Hepatocyte (in vitro differentiated cells): ENCODE data around the gene ODF2.

ENCODE experiments used
- CTCF ChIP-seq: fragments of 200-600 bp; sonication (generic); IDR thresholded peaks from 2 replicates; pipeline ENCODE4 v1.5.1; 2016; ENCODE audit warnings: antibody characterized with exemption, mild to moderate bottlenecking; ENCODE audit not compliant: poor library complexity
- EZH2 ChIP-seq: fragments of 200-600 bp; sonication (generic); IDR thresholded peaks from 2 replicates; pipeline ENCODE4 v1.6.1; 2016; ENCODE audit warnings: antibody characterized with exemption, mild to moderate bottlenecking, borderline replicate concordance
- EZH2phosphoT487 ChIP-seq: fragments of 200-600 bp; sonication (generic); IDR thresholded peaks from one replicate; pipeline ENCODE4 v1.6.1; 2018; ENCODE audit warnings: antibody characterized with exemption, mild to moderate bottlenecking, low read depth, moderate library complexity; ENCODE audit not compliant: unreplicated experiment, severe bottlenecking

GRCh38 chr9:128540634-128541360, 85.0 kb downstream of the ODF2 start:
- TF ChIP-seq CTCF, result no peak
- no peak for TF ChIP-seq EZH2
- no peak for TF ChIP-seq EZH2phosphoT487
